Esophagus squamous epithelium (tissue), 4 donors: ENCODE measurements around the gene SLAMF6.

Experiments
- POLR2A ChIP-seq, 4 donors: fragments of 450-650 bp; IDR thresholded peaks; one replicate each; pipeline ENCODE4 v1.6.1; 2017; ENCODE audit warnings: antibody characterized with exemption in 4 of 4, mild to moderate bottlenecking in 4 of 4, moderate library complexity in 3 of 4
- TF ChIP-seq, protein P1 (sequence below), 6 experiments: fragments of 450-650 bp in 4 of 6; fragments of 200-600 bp in 2 of 6; sonication (generic) in 2 of 6; IDR thresholded peaks; one replicate each; pipeline ENCODE4 v1.5.1; 2016 to 2019; ENCODE audit warnings: antibody characterized with exemption in 6 of 6, mild to moderate bottlenecking in 4 of 6, moderate library complexity in 4 of 6

DNA sequence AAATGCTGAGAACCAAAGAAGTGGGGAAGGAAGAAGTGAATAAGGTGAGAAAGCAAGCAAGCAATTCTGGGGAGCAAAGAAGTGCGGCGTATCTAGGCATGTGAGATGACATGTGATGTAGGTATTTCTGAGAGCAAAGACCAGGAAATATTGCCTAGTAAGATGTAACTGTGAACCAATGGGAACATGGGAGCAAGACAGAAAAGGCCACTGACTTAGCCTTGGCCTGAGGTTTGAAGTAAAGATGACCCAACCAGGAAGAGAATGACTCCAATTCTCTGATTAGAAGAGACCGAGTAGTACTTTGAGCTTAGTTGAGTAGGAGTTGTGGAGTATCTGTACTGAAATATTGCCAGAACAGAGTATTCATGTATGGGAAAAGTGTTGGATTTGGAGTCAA is 31.1 kb downstream of the SLAMF6 start:
- TF ChIP-seq, protein P1, sequence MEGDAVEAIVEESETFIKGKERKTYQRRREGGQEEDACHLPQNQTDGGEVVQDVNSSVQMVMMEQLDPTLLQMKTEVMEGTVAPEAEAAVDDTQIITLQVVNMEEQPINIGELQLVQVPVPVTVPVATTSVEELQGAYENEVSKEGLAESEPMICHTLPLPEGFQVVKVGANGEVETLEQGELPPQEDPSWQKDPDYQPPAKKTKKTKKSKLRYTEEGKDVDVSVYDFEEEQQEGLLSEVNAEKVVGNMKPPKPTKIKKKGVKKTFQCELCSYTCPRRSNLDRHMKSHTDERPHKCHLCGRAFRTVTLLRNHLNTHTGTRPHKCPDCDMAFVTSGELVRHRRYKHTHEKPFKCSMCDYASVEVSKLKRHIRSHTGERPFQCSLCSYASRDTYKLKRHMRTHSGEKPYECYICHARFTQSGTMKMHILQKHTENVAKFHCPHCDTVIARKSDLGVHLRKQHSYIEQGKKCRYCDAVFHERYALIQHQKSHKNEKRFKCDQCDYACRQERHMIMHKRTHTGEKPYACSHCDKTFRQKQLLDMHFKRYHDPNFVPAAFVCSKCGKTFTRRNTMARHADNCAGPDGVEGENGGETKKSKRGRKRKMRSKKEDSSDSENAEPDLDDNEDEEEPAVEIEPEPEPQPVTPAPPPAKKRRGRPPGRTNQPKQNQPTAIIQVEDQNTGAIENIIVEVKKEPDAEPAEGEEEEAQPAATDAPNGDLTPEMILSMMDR (IDR thresholded peaks at IDR 0.05): no peak
- no peak for TF ChIP-seq POLR2A (IDR thresholded peaks at IDR 0.05)
